Measurements from ENCODE around the gene AREG.

The AREG gene

DNA sequence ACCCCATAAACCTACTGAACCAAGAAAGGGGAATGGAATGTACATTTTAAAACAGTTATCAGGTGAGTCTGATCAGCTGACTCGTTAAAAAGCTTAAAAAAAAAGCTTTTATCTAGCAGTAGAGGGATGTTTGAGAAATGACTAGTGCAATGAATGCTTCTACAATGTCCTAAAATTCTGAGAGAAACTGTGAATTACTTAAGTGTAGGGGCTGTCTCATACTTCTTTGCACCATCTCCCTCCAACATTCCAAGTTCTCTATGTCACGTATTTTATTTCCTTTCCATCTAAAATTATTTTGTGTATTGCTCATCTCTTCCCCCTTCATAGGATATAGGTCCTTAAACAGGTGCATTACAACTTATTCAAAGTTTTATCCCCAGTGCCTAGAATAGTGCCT, 11.9 kb upstream of the AREG start:
- no peak for DNase-seq

DNA sequence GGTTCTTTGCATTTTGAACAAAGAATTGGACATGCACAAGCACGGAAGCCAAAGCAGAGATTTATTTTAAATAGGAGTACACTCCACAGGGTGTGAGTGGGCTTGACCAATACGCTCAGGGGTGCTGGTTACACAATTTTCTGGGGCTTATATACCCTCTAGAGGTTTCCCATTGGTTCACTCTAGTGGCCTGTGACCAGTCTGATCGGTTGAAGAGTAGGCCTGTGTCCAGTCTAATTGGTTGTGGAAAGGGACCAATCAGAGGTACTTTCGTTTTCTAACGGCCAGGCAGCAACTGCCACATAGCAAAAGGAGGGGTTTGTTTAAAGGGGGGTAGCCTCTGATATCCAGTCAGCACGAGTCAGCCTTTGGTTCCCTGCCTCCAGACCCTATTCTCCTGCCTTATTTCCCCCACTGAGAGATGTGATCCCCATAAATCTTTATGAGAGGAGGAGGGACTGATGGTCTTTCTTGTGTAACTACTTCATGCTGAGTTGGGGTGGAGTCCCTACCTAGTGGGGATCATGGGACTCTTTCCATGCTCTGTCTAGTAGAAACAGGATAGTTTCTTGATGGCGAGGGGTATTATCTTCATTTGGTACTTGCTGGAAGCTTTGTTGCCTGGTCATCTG, 11.3 kb upstream of the AREG start:
- DNase-seq = no peak

DNA sequence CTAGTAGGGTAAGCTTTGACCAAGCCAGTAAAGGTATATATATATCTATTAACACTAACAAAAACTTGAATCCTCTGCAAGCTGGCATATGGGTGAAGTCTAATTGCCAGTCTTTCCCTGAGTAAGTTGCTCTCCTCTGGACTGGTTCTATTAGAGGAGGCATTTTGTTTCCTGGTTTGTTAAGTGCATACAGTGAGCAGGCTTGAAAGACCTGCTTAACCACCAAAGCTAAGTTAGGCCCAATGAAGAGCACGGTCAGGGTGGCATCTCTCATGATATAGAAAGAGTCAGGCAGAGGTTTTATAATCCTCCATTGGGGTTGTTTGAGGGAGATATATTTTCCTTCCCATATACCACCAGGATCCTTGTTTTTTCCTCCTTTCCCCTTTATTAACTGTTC, 9.6 kb upstream of the AREG start:
- DNase-seq = no peak

DNA sequence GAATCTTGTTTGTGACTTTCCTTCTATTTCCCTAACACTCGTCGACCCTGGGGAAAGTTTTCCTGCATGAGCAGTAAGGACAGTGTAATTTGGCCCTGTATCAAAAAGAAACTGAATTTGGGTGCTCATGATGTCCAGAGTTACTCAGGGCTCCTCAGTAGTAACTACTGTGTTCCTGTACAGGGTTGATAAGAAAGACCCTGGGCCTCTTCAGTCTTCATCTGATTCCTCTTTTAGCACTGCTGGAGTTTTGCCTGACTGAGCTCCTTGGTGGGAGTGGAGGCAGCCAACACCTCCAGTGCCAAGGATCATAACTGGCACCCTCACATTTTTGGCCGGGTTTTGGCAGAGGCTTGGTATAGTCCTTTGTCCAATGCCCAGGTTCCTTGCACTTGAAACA, 7.1 kb upstream of the AREG start:
- no peak for DNase-seq

DNA sequence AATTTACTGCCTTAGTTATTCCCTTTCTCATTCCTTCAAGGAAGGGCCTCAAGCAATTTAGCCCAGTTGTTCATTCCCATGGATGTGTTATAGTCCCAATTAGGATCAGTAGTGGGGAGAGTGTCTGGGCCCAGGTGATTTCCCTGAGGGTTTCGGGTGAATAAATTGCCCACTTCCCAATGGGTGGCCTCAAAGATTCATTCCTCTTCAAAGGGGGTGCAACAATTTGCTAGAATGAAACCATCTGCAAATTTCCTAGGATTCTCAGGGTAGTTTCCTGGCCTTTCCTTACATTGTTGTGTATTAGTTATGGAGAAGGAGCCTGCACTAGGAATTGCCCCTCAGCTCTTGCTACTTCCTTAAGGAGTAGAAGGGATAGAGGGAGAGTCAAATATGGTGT, 6.3 kb upstream of the AREG start:
- no peak for DNase-seq

DNA sequence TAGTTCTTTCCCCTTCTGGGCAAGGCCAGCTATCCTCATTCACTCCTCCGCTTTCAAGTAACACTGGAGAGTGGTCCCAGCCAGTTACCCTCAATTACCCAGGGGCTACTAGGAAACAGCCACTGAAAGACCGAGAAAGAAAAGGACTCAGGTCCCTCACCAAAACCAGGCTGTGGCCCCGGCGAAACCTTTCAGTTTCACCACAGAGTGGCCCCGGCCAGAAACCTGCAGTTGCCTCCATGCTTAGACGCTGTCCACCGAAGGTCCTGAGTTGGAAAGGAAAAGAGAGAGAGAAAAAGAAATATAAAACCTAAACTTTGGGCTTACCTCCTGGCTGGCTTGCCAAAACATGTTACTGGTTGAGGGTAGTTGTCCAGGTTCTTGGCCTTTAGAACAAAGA, 5.0 kb upstream of the AREG start:
- DNase-seq = no peak

DNA sequence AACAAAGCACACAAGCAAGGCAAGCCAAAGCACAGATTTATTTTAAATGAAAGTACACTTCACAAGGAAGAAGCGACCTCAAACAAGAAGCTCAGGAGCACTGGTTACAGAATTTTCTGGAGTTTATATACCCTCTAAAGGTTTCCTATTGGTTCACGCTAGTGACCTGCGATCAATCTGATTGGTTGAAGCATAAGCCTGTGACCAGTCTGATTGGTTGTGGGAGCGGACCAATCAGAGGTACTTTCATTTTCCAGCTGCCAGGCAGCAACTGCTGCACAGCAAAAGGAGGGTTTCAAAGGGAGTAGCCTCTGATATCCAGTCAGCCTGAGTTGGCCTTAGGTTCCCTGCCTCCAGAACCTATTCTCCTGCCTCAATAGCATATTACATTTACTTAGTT, 4.6 kb upstream of the AREG start:
- no peak for DNase-seq

DNA sequence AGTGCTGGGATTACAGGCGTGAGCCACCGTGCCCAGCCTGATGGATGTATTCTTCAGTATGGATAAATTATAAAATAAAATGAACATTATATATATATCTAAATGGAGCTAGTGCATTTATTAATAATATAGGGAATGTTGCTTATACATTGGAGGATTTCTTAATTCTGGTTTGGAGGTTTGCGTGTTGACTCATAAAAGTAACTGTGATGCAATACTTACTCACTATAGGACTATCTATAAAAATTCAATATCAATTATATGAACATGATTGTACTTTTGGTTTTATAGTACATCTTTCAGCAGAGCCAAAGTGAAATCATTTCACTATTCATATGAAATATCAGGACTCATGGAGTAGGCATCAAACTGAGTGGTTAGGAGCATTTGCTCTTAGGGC, 3.2 kb upstream of the AREG start:
- no peak for DNase-seq

DNA sequence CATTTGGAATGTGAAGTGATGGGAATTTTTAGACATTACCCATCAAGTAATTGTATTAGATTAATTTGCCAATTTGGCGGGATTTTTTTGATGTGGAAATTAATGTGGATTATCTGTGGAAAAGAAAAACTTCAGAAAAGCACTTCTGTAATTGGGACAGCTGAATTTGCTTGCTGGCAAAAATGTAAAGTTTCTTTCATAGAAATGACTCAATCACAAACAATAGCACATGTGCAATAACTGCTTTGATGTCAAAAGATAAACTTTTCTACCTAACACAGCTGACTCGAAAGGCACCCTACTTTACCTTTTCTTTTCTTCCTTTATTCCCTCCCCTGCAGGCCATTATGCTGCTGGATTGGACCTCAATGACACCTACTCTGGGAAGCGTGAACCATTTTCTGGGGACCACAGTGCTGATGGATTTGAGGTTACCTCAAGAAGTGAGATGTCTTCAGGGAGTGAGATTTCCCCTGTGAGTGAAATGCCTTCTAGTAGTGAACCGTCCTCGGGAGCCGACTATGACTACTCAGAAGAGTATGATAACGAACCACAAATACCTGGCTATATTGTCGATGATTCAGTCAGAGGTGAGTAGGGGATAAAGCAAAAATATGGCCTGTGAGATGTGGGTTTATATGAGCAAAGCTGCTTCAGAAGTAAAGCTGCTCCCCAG, 1.4 kb downstream of the AREG start:
- no peak for DNase-seq

DNA sequence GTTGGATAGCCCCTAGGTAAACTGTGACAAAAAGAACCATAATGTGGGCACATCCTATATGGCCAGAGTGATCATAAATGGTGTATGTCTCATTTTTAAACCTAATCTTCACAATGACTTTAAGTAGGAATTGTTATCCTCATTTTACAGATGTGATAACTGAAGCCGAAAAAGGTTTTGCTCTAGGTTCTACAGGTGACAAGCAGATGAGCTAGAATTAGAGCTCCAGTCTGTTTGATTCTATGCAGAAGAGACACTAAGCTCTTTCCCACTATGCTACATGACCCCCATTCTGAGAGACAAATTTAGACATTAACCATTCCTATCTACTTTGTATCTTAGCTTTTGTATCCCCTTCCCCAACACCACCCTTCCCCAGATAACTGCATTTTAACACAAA, 2.0 kb downstream of the AREG start:
- no peak for DNase-seq

DNA sequence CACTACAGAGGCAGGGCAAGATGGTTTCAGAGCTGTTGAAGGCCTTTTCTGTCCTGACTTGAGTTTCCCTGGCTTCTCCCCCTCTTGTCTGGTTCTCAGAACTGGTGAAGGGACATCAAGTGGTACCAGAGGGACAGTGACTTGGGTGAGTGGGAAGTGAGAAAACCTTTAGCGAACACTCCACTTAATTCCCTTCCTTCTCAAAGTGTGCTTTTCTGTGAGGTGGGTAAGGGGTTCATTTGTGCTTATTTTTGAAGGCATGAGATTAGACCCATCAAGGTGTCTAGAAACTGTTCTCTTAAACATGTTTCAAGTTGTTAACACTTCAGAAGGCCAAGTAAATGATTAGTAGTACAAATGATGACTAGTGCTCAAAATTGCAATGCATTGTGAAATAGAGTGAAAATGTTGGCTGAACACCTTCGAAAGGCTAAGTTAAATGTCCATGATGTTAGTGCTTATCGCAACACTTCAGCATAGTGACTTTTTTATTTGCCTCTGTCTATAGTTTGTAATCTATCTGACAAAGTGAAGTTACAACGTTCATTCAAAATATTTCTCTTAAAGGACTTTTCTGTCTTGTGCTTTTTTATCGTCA, 2.8 kb downstream of the AREG start:
- no peak for DNase-seq

DNA sequence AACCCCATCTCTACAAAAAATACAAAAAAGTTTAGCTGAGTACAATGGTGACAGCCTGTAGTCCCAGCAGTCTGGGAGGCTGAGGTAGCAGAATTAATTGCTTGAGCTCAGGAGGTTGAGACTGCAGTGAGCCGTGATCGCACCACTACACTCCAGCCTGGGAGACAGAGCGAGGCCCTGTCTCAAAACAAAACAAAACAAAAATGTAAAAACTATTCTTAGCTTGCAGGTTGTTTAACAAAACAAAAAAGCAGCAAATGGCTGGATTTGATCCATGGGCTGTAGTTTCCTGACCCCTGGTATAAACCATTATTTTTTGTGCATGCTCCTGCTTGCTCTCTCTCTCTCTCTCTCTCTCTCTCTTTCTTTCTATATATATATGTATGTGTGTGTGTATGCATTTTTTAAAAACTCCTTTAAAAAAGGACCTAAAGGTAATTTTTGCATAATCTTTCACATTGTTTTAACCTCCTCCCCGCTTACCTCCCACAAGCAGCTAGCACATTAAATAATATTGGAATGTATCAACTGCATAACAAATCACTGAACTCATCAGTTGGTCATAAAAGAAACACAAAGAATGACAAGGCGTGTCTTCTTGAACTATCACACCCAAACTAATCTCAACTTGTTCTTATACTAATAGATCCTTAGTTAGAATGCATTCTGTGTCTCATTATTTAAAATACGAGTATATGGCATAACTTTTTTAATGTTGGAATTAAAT, 4.8 kb downstream of the AREG start:
- DNase-seq = no peak

DNA sequence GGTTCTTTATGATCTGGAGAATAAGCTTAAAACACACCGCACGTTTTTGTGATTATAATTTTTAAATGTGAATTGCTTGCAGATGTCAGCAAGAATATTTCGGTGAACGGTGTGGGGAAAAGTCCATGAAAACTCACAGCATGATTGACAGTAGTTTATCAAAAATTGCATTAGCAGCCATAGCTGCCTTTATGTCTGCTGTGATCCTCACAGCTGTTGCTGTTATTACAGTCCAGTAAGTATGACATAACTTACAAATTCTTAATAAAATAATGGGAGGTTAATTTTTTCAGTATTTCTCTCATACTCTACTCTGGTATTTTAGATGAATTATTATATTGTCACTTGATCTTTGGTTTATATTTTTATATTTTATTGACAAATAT, 5.4 kb downstream of the AREG start:
- no peak for DNase-seq

DNA sequence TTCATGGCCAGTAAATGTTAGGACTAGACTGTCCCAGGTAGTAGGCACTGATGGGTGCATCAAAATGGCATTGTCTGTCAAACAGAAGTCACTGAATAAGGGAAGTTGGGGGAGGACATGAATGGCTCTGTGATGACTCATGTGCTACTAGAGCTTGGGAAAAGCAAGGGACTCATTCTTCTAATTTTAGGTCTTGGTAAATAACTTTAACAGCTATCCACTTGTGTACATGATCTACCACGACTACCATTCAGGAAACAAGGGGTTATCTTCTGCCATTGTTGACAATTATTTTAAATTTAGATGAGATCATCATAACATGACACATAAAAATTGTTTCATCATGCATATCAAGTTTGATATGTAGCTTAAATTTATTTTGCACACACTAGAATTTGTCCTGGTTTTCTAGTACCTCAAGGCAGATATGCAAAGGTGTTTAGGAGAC, 6.3 kb downstream of the AREG start:
- no peak for DNase-seq

DNA sequence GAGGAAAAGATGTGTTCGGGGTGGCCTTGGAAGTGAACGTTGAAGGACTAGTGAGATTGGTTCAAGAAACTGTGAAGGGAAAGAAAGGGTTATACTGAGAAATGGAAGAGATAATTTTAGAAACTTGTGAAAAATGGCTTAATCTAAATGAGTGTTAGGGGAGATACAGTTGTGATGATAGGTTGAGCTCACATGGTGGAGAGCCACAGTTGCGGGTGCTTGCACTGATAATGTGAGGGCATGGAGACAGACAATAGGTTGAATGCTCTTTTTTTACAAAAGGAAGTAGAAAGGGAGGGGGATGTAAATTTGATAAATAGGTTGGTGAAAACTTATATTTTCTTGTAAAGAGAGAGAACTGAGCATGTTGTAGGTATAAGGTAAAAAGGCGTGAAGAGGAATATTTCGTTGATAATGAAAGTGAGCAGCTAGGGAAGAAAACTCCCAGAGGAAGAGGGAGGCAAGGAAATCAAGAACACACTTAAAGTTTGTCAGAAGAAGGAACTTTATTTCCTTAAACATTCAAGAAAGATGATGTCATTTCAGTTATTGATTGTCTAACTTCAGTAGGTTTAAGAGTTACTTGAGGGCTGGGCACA, 8.2 kb downstream of the AREG start:
- DNase-seq = no peak

DNA sequence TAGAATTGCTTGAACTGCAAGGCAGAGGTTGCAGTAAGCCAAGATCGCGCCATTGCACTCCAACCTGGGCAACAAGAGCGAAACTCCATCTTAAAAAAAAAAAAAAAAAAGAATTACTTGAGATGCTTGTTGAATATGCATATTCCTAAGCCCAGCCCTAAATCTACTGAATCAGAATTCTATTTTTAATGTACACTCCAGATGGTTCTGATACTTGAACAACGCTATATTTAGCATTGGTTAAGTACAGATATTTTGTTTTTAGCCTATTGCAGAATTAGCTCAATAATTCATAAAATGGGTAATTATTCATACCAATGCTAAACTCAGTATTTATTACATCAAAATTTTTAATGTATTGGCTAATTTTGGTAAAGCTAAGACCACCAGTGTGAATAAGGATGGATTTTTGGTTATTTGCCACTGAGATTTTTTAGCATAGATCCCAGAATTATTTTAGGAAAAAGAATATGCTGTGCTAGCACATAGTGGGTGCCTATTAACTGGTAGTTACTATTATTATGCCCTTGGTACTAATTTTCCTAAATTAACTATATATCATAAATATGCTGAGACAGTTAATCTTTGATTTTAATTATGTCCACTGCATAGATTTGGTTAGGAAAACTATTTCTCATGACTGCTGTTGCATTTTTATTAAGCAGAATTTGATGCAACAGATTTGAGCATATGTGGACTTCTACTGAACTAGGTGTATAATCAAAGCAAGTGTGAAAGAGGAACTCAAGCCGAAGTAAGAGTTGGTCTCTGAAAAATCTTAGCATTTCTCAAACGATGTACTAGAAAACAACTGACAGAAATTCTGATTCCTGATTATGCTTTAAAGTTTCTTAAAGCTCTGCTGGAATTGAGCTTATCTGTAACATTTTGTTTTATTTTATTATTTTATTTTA, 9.2 kb downstream of the AREG start:
- DNase-seq = no peak

DNA sequence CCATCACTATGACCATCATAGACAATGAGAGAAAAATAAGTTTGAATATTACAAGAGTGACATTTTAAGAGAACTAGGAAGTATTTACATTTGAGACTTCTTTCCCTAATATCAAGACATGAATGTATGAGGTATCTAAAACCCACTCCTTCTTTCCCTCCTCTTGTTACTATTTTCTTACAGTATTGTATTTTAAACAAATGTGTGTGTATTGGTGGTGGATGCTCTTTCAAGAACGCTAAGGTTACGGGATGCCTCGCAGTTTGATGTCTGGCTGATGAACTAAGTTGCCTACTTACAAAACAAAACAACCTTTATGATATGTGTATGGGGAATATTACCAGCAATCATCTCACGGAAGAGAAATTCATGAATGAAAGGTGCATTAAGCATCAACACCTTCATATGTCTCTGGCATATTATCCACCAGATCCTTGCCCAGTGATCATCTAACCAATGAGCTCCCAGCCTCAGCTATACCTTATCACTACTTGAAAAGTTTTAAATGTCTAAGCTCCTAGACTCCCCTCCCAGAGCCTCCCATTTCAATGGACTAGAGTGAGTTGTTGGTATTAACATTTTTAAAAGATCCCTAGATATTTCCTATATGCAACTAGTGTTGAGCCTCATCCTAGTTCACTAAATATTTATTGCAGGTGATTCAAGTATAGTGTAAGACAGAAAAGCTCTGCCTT, 10.6 kb downstream of the AREG start:
- DNase-seq = no peak

DNA sequence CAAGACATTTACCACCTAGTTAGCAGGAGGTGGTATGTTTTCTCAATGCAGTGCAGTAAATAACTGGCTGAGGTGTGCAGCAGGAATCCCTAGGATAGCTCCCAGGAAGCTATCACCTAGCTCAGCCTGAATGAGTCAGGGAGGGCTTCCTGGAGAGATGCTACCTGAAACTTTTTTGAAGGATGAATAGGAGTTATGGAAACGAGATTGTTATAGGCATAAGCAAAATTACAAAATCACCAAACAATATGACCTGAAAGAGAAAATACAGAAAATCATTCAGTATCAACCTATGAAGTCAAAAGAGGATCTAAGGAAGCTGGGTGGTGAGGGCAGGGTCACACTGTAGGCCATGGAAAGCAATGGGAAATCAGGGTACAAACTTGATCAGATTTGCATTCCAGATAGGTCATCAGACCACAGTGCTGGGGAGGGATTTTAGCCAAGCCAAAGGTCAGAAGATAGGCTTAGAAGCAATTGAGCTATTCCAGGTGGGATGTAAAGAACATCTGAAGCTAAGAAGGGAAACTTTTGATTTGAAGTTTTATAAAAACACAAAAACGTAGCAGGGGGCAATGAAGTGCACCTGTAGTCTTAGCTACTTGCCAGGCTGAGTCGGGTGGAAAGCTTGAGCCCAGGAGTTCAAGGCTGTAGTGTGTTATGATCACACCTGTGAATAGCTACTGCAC, 11.3 kb downstream of the AREG start:
- no peak for DNase-seq

DNA sequence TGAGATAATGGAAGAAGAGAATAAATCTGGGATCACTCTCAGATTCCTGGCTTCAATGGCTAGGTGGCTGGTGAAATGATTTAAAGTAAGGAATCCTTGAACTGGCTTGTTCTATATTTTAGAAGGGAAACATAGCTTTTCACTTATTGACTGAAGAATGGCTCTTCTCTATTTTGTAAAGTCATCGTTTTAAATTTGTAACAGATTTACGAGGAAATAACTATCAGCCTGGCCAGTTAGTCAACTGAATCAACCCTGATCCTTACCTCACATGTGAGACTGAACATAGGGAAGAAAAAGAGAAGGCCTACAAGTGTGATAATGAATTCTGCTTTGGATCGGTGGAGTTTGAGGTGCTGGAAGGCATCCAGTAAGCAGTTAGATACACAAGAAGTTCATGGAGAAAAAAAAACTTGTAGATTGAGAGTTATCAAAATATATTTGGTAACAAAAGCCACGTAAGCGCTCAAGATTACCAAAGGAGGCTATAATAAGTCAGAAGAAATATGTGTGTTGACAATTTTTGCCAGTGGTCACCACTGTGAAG, 12.0 kb downstream of the AREG start:
- DNase-seq = no peak

DNA sequence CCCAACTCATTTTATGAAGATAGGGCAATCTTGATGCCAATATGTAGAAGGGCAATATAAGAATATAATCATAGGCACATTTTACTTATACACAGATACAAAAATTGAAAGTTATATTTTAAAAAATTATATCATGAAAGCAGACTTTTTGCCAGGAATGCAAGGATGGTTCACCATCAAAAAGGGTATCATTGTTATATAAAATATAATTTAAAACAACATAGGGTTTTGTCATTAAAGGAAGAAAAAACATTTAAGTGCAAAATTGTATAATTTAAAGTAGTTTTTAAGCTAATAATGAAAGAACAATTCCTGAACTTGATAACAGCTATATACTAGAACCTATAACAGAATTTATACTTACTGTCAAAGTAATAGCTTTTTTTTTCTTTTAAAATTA, 15.9 kb downstream of the AREG start:
- DNase-seq = no peak

DNA sequence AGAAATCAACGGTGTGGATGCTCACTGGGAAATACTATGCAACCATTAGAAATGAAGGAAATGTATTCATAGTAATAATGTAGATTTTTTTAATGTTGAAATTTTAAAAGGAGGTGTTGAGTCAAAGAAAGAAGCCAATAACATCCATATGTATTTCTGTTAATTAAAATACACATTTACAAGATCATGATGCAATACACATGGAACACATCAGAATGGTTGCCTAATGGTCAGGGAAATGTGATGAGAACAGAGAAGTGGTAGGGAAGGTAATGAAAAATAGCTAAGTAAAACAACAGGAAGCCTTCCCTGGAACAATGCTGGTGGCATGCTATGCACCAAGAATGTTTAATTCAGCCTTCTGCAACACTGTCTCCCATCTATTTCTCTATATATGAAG, 18.2 kb downstream of the AREG start:
- no peak for DNase-seq
